ENCODE results near the gene CDHR5. TPM values are rescaled to one million over a fixed set of nuclear protein-coding genes. Genes with fewer than 3 reads are reported as not detected.

Gene CDHR5
- total RNA-seq, 1 donor from 2014 or later = not detected

DNA sequence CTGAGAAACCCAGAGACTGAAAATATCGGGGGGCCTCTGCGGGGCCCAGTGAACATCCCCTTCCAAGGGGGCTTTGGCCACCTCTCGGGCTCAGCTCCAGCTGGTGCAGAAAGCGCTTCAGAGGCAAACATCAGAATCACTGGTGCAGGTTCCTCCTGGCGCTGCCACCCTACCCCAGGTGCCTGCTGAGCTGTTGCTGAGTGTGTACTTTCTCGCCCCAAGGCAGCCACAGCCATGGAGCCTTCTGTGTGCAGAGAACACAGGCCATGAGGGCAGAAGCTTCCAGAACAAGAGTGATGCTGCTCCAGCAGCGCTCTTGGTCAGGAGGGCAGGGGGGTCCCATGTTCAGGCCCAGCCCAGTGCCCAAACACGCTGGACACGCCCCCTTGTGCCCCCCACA lies 18.6 kb upstream of the CDHR5 start:
- Mint-ChIP-seq H3K36me3 (peaks cover 2% of the 10 kb centered on the region), H3K9me3 (no peaks in the 10 kb centered on the region), H3K4me1 (peaks cover 10% of the 10 kb centered on the region), H3K27ac (no peak overlapping the region), H3K4me3 (no peak overlapping the region), H3K27me3 (ENCODE audit: insufficient read depth, low read depth) (peaks cover 9% of the 10 kb centered on the region)
- peaks cover 32% of the 10 kb centered on the region for H3F3A ChIP-seq (ENCODE audit: low read depth)
- no peaks in the 10 kb centered on the region for H3K9me3 ChIP-seq (ENCODE audit: low read depth)
- H3K27me3 ChIP-seq = peaks cover 9% of the 10 kb centered on the region
- H3K9ac ChIP-seq = no peak overlapping the region
- no peak for DNase-seq (ENCODE audit: low spot score)
- H2AFZ ChIP-seq (replicated peaks) = no peak overlapping the region
- H3K4me3 ChIP-seq = no peak overlapping the region
- H3K79me2 ChIP-seq (ENCODE audit: low read depth) = no peaks in the 10 kb centered on the region
- H4K20me1 ChIP-seq (ENCODE audit: low read depth) = peaks cover 23% of the 10 kb centered on the region
- peaks cover 16% of the 10 kb centered on the region for H3K4me1 ChIP-seq
- no peaks in the 10 kb centered on the region for H3K36me3 ChIP-seq
- H3K4me2 ChIP-seq = no peak overlapping the region
- TF ChIP-seq EZH2phosphoT487 (IDR thresholded peaks at IDR 0.05) (no peak), EZH2 (IDR thresholded peaks at IDR 0.05) (no peak)
- TF ChIP-seq, protein P1, sequence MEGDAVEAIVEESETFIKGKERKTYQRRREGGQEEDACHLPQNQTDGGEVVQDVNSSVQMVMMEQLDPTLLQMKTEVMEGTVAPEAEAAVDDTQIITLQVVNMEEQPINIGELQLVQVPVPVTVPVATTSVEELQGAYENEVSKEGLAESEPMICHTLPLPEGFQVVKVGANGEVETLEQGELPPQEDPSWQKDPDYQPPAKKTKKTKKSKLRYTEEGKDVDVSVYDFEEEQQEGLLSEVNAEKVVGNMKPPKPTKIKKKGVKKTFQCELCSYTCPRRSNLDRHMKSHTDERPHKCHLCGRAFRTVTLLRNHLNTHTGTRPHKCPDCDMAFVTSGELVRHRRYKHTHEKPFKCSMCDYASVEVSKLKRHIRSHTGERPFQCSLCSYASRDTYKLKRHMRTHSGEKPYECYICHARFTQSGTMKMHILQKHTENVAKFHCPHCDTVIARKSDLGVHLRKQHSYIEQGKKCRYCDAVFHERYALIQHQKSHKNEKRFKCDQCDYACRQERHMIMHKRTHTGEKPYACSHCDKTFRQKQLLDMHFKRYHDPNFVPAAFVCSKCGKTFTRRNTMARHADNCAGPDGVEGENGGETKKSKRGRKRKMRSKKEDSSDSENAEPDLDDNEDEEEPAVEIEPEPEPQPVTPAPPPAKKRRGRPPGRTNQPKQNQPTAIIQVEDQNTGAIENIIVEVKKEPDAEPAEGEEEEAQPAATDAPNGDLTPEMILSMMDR (IDR thresholded peaks at IDR 0.05) = no peak
- H3K27ac ChIP-seq = no peak overlapping the region

DNA sequence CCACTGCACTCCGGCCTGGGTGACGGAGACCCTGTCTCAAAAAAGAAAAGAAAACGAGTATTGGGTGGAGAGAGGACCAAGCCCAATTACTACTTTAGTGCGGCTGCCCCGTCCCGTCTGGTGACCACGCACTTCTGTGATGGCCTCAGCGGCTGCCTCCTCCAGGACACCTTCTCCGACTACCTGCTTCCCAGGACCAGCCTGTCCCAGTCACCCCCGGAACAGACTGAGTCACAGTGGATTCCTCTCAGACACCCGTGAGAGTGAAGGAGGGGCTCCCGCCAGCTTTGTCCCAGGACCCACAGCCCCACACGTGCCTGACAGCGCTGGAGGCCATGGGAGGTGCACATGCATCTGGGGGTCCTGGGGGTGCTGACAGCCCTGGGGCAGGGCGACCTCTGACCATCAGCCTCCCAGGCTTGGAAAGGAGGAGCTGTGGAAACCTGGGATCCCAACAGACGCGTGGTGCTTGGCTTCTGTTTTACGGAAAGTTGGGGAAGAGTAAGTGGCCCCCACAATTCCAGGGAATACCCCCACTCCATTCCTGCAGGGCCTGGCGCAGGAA lies 17.1 kb upstream of the CDHR5 start:
- no peaks in the 10 kb centered on the region for H3K9me3 ChIP-seq (ENCODE audit: low read depth)
- peaks cover 25% of the 10 kb centered on the region for H3K4me1 ChIP-seq
- no peaks in the 10 kb centered on the region for H3K36me3 ChIP-seq
- no peaks in the 10 kb centered on the region for H3K79me2 ChIP-seq (ENCODE audit: low read depth)
- H3F3A ChIP-seq (ENCODE audit: low read depth) = peaks cover 42% of the 10 kb centered on the region
- Mint-ChIP-seq H3K9me3 (no peaks in the 10 kb centered on the region), H3K36me3 (no peaks in the 10 kb centered on the region), H3K27me3 (ENCODE audit: insufficient read depth, low read depth) (peaks cover 19% of the 10 kb centered on the region), H3K27ac (no peak overlapping the region), H3K4me1 (peaks cover 17% of the 10 kb centered on the region), H3K4me3 (peak overlapping the region; percentile 35)
- no peak for DNase-seq (ENCODE audit: low spot score)
- no peak overlapping the region for H3K27ac ChIP-seq
- no peak overlapping the region for H3K4me2 ChIP-seq
- no peak overlapping the region for H3K4me3 ChIP-seq
- TF ChIP-seq, protein P1 (IDR thresholded peaks at IDR 0.05) = no peak
- TF ChIP-seq EZH2phosphoT487 (IDR thresholded peaks at IDR 0.05) = no peak
- TF ChIP-seq EZH2 (IDR thresholded peaks at IDR 0.05) = no peak
- H4K20me1 ChIP-seq (ENCODE audit: low read depth) = peaks cover 31% of the 10 kb centered on the region
- no peak overlapping the region for H2AFZ ChIP-seq (replicated peaks)
- H3K9ac ChIP-seq = no peak overlapping the region
- H3K27me3 ChIP-seq = peaks cover 23% of the 10 kb centered on the region

DNA sequence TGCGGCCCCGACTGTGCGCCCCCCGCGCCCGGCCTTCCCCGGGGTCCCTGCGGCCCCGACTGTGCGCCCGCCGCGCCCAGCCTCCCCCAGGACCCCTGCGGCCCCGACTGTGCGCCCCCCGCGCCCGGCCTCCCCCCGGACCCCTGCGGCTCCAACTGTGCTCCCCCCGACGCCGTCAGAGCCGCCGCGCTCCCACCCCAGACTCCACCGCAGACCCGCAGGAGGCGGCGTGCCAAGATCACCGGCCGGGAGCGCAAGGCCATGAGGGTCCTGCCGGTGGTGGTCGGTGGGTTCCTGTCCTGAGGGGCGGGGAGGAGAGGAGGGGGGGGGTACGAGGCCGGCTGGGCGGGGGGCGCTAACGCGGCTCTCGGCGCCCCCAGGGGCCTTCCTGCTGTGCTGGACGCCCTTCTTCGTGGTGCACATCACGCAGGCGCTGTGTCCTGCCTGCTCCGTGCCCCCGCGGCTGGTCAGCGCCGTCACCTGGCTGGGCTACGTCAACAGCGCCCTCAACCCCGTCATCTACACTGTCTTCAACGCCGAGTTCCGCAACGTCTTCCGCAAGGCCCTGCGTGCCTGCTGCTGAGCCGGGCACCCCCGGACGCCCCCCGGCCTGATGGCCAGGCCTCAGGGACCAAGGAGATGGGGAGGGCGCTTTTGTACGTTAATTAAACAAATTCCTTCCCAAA lies 15.4 kb upstream of the CDHR5 start:
- peaks cover 32% of the 10 kb centered on the region for H3K4me1 ChIP-seq
- H4K20me1 ChIP-seq (ENCODE audit: low read depth) = peaks cover 43% of the 10 kb centered on the region
- no peak overlapping the region for H3K27ac ChIP-seq
- no peaks in the 10 kb centered on the region for H3K9me3 Mint-ChIP-seq
- H3K27me3 Mint-ChIP-seq (ENCODE audit: insufficient read depth, low read depth) = peaks cover 30% of the 10 kb centered on the region
- peak overlapping the region; percentile 25 for H3K4me3 ChIP-seq
- H3K9ac ChIP-seq = no peak overlapping the region
- peaks cover 23% of the 10 kb centered on the region for H3K4me1 Mint-ChIP-seq
- H3K36me3 Mint-ChIP-seq = no peaks in the 10 kb centered on the region
- no peaks in the 10 kb centered on the region for H3K36me3 ChIP-seq
- no peak overlapping the region for H2AFZ ChIP-seq (replicated peaks)
- H3K79me2 ChIP-seq (ENCODE audit: low read depth) = no peaks in the 10 kb centered on the region
- TF ChIP-seq EZH2 (IDR thresholded peaks at IDR 0.05) (no peak), EZH2phosphoT487 (IDR thresholded peaks at IDR 0.05) (no peak)
- TF ChIP-seq, protein P1 (IDR thresholded peaks at IDR 0.05) = no peak
- H3F3A ChIP-seq (ENCODE audit: low read depth) = peaks cover 56% of the 10 kb centered on the region
- peaks cover 41% of the 10 kb centered on the region for H3K27me3 ChIP-seq
- peak; percentile 46 for DNase-seq (ENCODE audit: low spot score)
- peak overlapping the region; percentile 95 for H3K4me2 ChIP-seq
- H3K4me3 Mint-ChIP-seq = peak overlapping the region; percentile 62
- no peaks in the 10 kb centered on the region for H3K9me3 ChIP-seq (ENCODE audit: low read depth)
- H3K27ac Mint-ChIP-seq = no peak overlapping the region
